Stimulated activated CD4-positive, alpha-beta T cell treated with anti-CD3 and anti-CD28 coated beads, TNF-alpha, amount 100 ng/mL, for 48 hours (primary cell): Measurements from ENCODE around the gene ERC1.
A peak's percentile ranks its signal among the peaks of the same experiment; 100 is the strongest.

Source experiments
- DNase-seq, 3 donors: peaks; one replicate each; pipeline ENCODE4 v3.0.0-alpha.2; 2020; ENCODE audit warnings: low read depth in 3 of 3

ERC1 gene

DNA sequence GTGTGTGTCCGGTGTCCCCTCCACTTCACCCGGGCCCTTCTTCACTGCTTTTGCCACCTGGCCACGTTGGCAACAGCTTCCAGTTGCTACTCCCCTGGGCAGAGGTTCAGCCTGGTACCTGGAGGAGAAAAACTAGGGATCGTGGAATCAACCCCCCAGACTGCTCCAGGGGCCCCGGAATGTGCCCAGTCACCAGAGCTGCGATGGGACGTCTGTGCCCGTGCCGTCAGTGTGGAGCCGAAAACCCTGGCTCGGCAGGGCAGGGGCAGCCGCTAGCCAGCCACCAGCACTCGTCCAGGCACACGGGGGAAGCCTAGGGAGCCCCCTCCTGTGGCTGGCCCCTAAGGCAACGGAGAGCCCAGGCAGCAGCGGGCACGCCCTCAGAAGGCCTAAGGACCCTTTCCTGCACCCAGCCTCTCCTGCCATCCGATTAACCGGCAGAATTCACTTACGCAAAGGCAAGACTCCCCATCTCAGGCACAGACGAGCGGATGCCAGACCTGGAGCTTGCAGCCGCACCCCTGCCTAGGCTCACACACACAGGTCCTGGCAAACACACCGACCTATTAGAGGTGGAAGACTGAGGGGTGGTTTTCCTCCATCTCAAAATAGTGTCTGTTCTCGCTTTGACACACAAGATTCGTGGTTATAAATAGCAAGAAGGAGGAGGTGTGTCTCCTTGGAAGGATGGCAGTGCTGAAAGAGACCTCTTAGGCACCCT is 540.8 kb downstream of the ERC1 start:
- DNase-seq = no peak

DNA sequence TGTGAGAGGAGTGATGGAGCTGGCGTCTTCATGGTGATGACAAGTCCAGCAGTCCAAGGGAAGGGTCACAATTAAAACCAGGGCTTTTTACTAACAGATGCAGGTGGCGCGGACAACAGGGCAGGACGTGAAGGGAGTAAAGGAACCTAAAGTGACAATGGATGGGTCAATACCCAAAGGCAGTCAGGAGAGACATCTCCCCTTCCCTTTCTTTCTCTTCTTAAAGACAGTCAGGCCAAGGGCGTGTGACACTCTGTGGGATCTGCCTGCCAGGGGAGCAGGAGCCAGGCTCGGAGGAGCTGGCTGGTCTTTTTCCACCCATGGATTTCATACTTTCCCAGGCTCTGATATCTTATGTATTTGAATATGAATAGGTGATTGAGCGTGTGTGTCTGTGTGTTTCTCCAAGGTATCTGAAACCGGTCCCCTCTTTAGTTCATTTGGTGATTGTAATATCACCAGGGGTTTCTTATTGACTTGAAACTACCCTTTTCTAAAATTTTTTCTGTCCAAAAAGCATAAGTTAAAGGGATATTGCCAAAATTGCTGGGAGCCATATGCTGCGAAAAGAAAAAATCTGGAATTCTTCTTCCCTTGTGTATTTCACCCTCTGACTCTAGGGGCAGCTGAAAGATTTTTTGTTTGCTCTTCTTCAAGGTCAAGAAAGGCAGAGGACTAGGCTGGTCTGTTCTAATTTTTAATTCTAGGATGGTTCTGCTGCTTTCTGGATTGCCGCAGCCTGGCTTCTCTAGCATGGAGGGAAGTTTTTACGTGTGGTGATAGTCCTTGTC is 541.5 kb downstream of the ERC1 start:
- DNase-seq = no peak

DNA sequence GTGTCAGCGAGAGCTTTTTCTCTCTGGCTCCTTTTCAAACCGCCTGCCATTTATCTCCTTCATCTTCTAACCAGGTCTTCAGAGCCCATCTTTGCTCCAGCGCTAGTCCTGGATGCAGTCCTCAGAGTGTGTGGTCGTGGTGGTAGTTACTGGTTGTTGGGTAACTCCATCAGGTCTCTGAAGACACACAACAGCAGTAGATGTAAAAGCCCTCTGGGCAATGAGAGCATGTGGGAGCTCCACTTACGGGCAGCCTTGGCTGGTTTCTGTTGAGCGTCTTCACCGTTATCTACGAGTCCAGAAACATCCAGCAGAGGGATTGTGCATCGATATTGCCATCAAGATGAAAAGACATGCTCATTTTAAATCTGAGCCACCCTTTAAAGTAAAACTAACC is 542.2 kb downstream of the ERC1 start:
- DNase-seq = no peak

DNA sequence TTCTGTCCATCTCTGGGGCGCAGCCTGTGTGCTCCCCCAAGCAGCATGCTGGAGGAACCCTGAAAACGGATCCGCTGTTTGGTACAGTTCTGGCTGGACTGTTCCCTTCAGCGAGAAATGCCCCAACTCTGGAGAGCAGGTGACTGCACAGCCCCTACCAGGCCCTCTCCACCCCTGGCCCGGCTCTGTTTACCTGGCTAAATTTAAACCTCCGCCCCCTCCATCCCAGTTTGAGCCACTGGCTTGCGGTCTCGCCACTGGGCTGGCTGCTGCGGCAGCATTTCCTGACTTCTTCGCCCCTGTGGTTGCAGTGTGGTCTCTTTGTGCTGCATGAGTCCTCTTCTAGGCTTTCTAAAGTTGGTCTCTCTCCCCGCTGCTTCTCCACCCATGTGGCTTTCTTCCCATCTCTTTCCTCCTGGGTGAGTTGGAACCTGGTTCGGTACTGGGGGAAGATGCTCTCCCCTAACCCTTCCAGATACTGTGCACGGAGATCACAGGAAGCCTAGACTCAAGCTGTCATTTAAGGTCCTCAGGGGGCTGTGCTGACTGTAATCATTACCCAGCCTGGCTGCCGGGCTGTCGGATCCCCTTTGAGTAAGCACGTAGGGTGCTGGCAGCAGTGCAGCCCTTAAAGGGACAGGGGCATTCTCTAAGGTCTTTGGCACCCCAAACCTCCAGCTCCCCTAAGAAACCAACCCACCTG is 542.7 kb downstream of the ERC1 start:
- DNase-seq = peak; percentile 21 to 35 (median 28)

DNA sequence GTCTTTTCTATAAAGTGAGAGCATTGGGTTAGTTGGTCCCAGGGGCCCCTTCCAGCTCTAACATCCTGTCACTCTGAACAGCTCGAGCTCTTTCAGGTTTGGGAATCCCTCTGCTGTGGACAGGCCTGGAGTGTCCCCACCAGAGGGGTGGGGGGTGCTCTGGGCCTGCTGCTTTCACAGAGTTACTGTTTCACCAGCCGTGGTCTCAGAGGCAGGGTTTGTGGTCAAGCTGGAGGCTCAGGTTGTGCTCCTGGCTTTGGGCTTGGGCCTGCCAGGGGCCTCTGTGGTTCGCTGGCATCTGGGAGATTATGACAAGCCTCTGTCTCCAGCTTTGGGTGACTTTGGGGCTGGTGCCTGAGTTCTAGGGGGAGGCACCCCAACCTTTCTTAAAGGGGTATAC is 543.7 kb downstream of the ERC1 start:
- DNase-seq = no peak

DNA sequence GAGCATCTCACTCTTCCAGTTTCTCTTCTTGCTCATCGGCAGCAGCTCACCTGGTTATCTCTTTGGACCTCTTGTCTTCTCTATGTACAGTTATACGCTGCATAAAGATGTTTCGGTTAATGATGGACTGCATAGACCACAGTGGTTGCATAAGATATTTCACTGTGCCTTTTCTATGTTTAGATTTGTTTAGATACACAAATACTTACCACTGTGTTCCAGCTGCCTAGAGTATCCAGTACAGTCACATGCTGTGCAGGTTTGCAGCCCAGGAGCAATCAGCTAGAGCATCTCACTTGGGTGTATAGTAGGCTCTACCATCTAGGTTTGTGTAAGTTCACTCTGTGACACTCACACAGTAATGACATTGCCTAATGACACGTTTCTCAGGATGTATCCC is 545.8 kb downstream of the ERC1 start:
- DNase-seq = no peak

DNA sequence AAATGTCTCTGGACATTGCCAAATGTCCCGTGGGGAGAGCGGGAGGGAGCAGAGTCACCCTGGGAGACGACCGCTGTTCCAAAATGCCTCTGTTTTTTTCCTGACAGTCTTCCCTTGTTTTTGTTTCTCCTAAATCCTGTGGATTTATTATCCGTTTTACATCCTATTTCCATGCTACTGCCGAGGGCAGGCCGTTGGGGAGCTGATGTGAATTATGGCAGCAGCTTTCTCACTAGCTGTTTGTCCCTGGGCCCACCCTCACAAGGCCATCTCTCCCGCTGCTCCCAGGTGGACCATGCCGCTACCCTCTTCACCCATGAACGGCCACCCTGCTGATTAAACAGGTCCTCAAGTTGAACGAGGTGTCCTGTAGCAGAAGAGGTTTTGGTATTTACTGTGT is 548.1 kb downstream of the ERC1 start:
- DNase-seq = no peak

DNA sequence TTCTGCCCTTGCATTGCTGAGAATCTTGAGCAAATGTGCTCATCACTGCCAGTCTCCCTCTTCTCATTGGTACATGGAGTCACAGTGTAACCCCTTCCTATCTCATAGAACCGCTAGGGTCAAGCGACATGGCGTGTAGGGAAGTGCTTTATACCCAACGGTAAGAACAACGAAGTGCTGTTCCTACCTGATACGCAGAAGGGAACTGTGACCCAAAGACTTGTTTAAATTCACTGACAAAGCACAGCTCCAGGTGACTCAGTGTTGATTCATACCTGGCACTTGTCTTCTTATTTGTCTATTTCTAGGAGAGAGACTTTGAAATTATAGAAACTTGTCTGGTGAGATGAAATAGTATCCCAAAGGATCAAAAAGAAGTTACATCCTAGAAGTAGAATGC is 549.7 kb downstream of the ERC1 start:
- DNase-seq = no peak

DNA sequence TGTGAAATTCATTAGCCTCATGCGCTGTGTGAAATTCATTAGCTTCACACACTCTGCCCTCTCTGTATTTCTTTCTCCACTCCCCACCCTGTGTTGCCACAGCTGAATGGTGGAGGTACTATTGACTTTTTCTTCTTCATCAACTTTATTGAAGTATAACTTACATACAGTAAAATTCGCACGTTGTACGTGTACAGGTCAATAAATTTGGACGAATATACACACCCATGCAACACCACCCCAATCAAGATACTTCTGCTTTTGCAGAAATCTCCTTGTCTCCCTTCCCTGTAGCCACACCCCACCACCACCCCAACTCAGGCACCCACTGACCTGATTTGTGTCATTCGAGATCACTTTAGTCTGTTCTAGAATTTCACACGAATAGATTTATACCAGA is 551.6 kb downstream of the ERC1 start:
- no peak for DNase-seq

DNA sequence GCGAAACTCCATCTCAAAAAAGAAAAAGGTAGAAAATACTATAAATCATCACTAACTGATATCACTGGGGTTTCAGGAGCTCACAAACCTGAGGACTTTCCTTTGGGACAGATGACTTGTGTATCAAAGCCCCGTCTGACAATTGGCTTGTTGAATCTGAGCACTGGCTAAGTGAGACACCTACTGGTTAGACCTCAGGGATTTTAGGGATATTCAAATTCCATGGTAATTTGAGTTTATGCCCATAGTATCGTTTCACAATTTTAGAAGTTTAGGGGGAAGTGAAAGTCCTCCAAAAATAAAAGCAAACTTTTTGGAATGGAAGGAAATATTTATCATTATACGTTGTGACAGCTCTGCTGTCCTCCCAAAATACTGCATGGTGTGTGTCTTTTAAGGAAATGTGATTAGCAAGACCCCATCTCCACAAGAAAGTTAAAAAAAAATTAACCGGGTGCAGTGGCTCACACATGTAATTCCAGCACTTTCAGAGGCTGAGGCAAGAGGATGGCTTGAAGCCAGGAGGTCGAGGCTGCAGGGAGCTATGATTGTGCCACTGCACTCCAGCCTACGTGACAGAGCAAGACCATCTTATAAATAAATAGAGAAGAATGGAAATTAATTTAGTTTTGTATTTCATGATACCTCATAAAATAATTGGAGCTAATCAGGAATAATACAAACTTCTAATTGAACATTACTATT is 554.1 kb downstream of the ERC1 start:
- no peak for DNase-seq
